K562 (cell line): ENCODE measurements around the gene TFF3. TPM values are rescaled to one million over a fixed set of nuclear protein-coding genes. Genes with fewer than 3 reads are reported as not detected.
"Not testable (repeated sequence)": the region's sequence is repeated elsewhere in the genome, so short reads cannot be mapped to it uniquely, and the experiment has no call there.

Experiments
- ATAC-seq: fragments of 200-7000 bp; cut with Tn5 transposase; 3 replicates; pipeline ENCODE4 v1.9.1; 2020; ENCODE audit warnings: moderate library complexity
- BruUV-seq: library from RNA; stranded (reverse); fragments of 400-500 nt; replicated peaks from 2 replicates; lab custom pipeline; 2021; lab: Mats Ljungman, UMichigan
- CTCF ChIA-PET: fragments of 300-600 bp; formaldehyde crosslinking; extraction: SDS; loops from one replicate; lab custom pipeline; 2021; ENCODE audit warnings: low intra/inter-chr PET ratio; lab: Yijun Ruan, JAX
- POLR2A ChIA-PET: fragments of 300-600, 350-650 bp; sonication (Branson Sonifier 250); formaldehyde crosslinking; extraction: SDS; loops from one replicate; lab custom pipeline; 2021; ENCODE audit warnings: antibody characterized with exemption, inconsistent platforms; lab: Yijun Ruan, JAX
- DNase-seq, 4 experiments: peaks; one replicate each; pipeline versions ENCODE4 v3.0.0 to v3.0.0-alpha.2; 2011 to 2018; ENCODE audit warnings: low spot score in 3 of 4, mixed read lengths in 3 of 4; ENCODE audit errors: extremely low read depth in 1 of 4
- FAIRE-seq: peaks from 2 replicates; lab custom pipeline; 2011; peaks lifted over from hg19 to GRCh38; lab: Jason Lieb, UNC
- H2AFZ ChIP-seq: 2 replicates; pipeline ENCODE4 v1.6.0; 2011; ENCODE audit warnings: low read depth, low read length, control low read depth, inconsistent platforms
- H3K27ac ChIP-seq: fragments of 200-600 bp; 3 replicates; pipeline ENCODE4 v1.8.0; 2011; ENCODE audit warnings: low read depth, mild to moderate bottlenecking, control low read depth, inconsistent platforms, low read length, moderate library complexity, mixed read lengths; ENCODE audit errors: extremely low read depth
- H3K27me3 ChIP-seq, 2 experiments: fragments of 300-600 bp in 1 of 2; 2 replicates in 1 of 2; 3 replicates in 1 of 2; pipeline versions ENCODE4 v1.6.0 to v1.8.0; 2011; ENCODE audit warnings: inconsistent platforms in 2 of 2, low read length in 2 of 2, mild to moderate bottlenecking in 1 of 2, mixed read lengths in 1 of 2, moderate library complexity in 1 of 2; ENCODE audit not compliant: control insufficient read depth in 2 of 2, insufficient read depth in 2 of 2
- H3K36me3 ChIP-seq: fragments of 300-600 bp; 3 replicates; pipeline ENCODE4 v1.8.0; 2011; ENCODE audit warnings: mild to moderate bottlenecking, low read length, inconsistent platforms; ENCODE audit not compliant: control insufficient read depth, insufficient read depth
- H3K4me1 ChIP-seq, 2 experiments: fragments of 200-600 bp in 1 of 2; replicated peaks in 1 of 2; 2 replicates in 1 of 2; 3 replicates in 1 of 2; pipeline versions ENCODE4 v1.5.1 to v1.8.0; 2011; ENCODE audit warnings: inconsistent platforms in 2 of 2, low read length in 2 of 2, mild to moderate bottlenecking in 1 of 2, mixed read lengths in 1 of 2, moderate library complexity in 1 of 2; ENCODE audit not compliant: control insufficient read depth in 2 of 2, insufficient read depth in 2 of 2
- H3K4me2 ChIP-seq: 2 replicates; pipeline ENCODE4 v1.6.1; 2011; ENCODE audit warnings: low read length, control low read depth, inconsistent platforms, mixed read lengths; ENCODE audit not compliant: insufficient read depth
- H3K4me3 ChIP-seq: fragments of 200-600 bp; sonication (generic), shearing (Covaris generic); 2 replicates; pipeline ENCODE4 v1.5.1; 2016; ENCODE audit warnings: control low read depth, inconsistent platforms
- H3K79me2 ChIP-seq: fragments of 200-600 bp; 3 replicates; pipeline ENCODE4 v1.8.0; 2011; ENCODE audit warnings: low read length, inconsistent platforms; ENCODE audit not compliant: control insufficient read depth, insufficient read depth
- H3K9ac ChIP-seq, 2 experiments: 2 replicates each; pipeline versions ENCODE4 v1.6.0 to v1.6.1; 2011; ENCODE audit warnings: low read depth in 2 of 2, low read length in 2 of 2, control low read depth in 1 of 2, inconsistent platforms in 1 of 2, mild to moderate bottlenecking in 1 of 2, mixed read lengths in 1 of 2; ENCODE audit not compliant: insufficient read depth in 1 of 2
- H3K9me1 ChIP-seq: one replicate; pipeline ENCODE4 v1.6.0; 2011; ENCODE audit warnings: inconsistent platforms, mild to moderate bottlenecking, low read length, moderate library complexity; ENCODE audit not compliant: control insufficient read depth, insufficient read depth
- H3K9me3 ChIP-seq: replicated peaks from 2 replicates; pipeline ENCODE4 v1.5.1; 2011; ENCODE audit warnings: low read depth, low read length, inconsistent platforms; ENCODE audit not compliant: control insufficient read depth, insufficient read depth
- H4K20me1 ChIP-seq: replicated peaks from 2 replicates; pipeline ENCODE4 v1.6.1; 2011; ENCODE audit warnings: low read length, inconsistent platforms, mixed read lengths; ENCODE audit not compliant: control insufficient read depth, insufficient read depth
- BRD9 ChIP-seq: fragments of 450-650 bp; IDR thresholded peaks from 2 replicates; pipeline ENCODE4 v1.6.1; 2018; ENCODE audit warnings: low read depth; ENCODE audit not compliant: partially characterized antibody
- CBFB ChIP-seq: sonication (generic); formaldehyde crosslinking; IDR thresholded peaks from 2 replicates; pipeline ENCODE4 v1.4.0; 2020; ENCODE audit warnings: mild to moderate bottlenecking, missing genetic modification reagents
- GABPA ChIP-seq: fragments of 200-800 bp; sonication (Bioruptor generic); conservative IDR thresholded peaks from 2 replicates; pipeline ENCODE4 v1.6.1; 2016; ENCODE audit warnings: low read depth, missing genetic modification characterization, missing compliant biosample characterization
- HIVEP1 ChIP-seq: fragments of 250-450 bp; sonication (Bioruptor Pico); IDR thresholded peaks from 2 replicates; pipeline ENCODE4 v1.4.0; 2020; ENCODE audit warnings: mild to moderate bottlenecking
- HNRNPL ChIP-seq: fragments of 200-400 bp; formaldehyde crosslinking; IDR thresholded peaks from 2 replicates; pipeline ENCODE4 v1.6.1; 2017; ENCODE audit warnings: low read depth, mild to moderate bottlenecking, low read length
- PTBP1 ChIP-seq: fragments of 200-400 bp; formaldehyde crosslinking; IDR thresholded peaks from 2 replicates; pipeline ENCODE4 v1.6.1; 2017; ENCODE audit warnings: low read depth, low read length
- ZFPM2 ChIP-seq: fragments of 250-450 bp; sonication (Bioruptor Pico); IDR thresholded peaks from 2 replicates; pipeline ENCODE4 v1.5.1; 2022; ENCODE audit warnings: mild to moderate bottlenecking
- ZKSCAN3 ChIP-seq: fragments of 250-450 bp; sonication (Bioruptor Pico); IDR thresholded peaks from 2 replicates; pipeline ENCODE4 v1.4.0; 2020
- ZNF165 ChIP-seq: fragments of 250-450 bp; sonication (Bioruptor Pico); IDR thresholded peaks from 2 replicates; pipeline ENCODE4 v1.4.0; 2020; ENCODE audit warnings: borderline replicate concordance
- ZNF184 ChIP-seq: sonication (generic); formaldehyde crosslinking; IDR thresholded peaks from 2 replicates; pipeline ENCODE4 v1.5.0; 2020; ENCODE audit warnings: missing genetic modification reagents
- ZNF583 ChIP-seq: fragments of 250-450 bp; sonication (Bioruptor Pico); IDR thresholded peaks from 2 replicates; pipeline ENCODE4 v1.4.0; 2020
- ZNF717 ChIP-seq: fragments of 250-450 bp; sonication (Bioruptor Pico); IDR thresholded peaks from 2 replicates; pipeline ENCODE4 v1.5.0; 2021
- whole genome bisulfite sequencing: fragments of 100-300 bp; shearing (Covaris generic); methylation state at CpG from one replicate; pipeline ENCODE4 v1.1.6; 2016; ENCODE audit warnings: low coverage, mixed read lengths; ENCODE audit not compliant: insufficient coverage; ENCODE audit errors: missing lambda C conversion rate; 5-methylcytosine and 5-hydroxymethylcytosine counted together
- in situ Hi-C: fragments of 300-500 bp; cut with MboI; formaldehyde crosslinking; loops from 4 replicates; pipeline ENCODE4 v1.15.0; 2018; ENCODE audit warnings: inconsistent platforms, mixed read lengths
- intact Hi-C: fragments of 100-400 bp; cut with micrococcal nuclease; formaldehyde crosslinking; loops from 2 replicates; pipeline ENCODE4 v1.14.2; 2022
- polyA plus RNA-seq, 8 experiments: library from polyadenylated mRNA; depleted of rRNA in 4 of 8; stranded (reverse) in 5 of 8; unstranded in 3 of 8; fragments of >200 nt; fragmentation: Nextera tagmentation in 2 of 8; fragmentation: Illumina TruSeq in 1 of 8; extraction: Ambion mirVana in 2 of 8; extraction: Trizol in 1 of 8; gene quantifications; 2 replicates each; pipeline versions ENCODE4 v1.2.1 to v1.2.3, GENCODE V29; 2011 to 2014; ENCODE audit warnings: inconsistent platforms in 1 of 8, missing spikeins in 1 of 8
- total RNA-seq, 7 experiments: library from RNA; depleted of rRNA in 6 of 7; stranded (reverse); fragments of >200 nt in 6 of 7; fragmentation: Illumina TruSeq in 2 of 7; extraction: Trizol in 2 of 7; gene quantifications; 2 replicates each; pipeline versions ENCODE4 v1.2.1 to v1.2.3, GENCODE V29; 2011 to 2021; ENCODE audit warnings: low replicate concordance in 1 of 7
- TF ChIP-seq, protein P1 (sequence below): sonication (generic); IDR thresholded peaks from 2 replicates; pipeline ENCODE4 v1.6.1; 2016

TFF3 gene
- total and polyA plus RNA-seq, 9 of the 15 experiments (the other 6 are each of a cell fraction or from before 2014, with no cell fraction given): 0.78 TPM; not detected in 8

DNA sequence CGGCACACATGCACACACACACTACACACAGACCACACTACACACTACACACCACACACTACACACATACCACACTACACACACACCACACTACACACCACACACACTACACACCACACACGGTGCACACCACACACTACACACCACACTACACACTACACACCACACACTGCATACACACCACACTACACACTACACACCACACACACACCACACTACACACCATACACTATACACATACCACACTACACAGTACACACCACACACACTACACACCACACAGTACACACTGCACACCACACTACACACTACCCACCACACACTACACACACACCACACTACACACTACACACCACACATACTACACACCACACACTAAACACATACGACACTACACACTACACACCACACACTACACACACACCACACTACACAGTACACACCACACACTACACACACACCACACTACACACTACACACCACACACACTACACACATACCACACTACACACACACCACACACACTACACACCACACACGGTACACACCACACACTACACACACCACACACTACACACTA, 22.6 kb downstream of the TFF3 start:
- POLR2A ChIA-PET, CTCF ChIA-PET, H3K9me3 ChIP-seq, in situ Hi-C loops, BruUV-seq, DNase-seq, H4K20me1 ChIP-seq, H3K79me2 ChIP-seq, ATAC-seq, H2AFZ ChIP-seq, H3K9ac ChIP-seq, H3K36me3 ChIP-seq, H3K4me2 ChIP-seq, intact Hi-C loops, FAIRE-seq, H3K4me3 ChIP-seq, H3K9me1 ChIP-seq, H3K27ac ChIP-seq: not testable (repeated sequence)
- 0 out of 2 replicates have a peak, but pooled peaks have one; percentile 45 for TF ChIP-seq CBFB (CRISPR knock-in tag)
- H3K27me3 ChIP-seq: peaks cover 50 to 83% of the 10 kb centered on the region in 2 experiments
- WGBS: 9% methylated on average over 3 of the region's 4 CpGs
- peaks cover 0 to 16% of the 10 kb centered on the region in 2 experiments; a peak in 2 of 5 replicates for H3K4me1 ChIP-seq

DNA sequence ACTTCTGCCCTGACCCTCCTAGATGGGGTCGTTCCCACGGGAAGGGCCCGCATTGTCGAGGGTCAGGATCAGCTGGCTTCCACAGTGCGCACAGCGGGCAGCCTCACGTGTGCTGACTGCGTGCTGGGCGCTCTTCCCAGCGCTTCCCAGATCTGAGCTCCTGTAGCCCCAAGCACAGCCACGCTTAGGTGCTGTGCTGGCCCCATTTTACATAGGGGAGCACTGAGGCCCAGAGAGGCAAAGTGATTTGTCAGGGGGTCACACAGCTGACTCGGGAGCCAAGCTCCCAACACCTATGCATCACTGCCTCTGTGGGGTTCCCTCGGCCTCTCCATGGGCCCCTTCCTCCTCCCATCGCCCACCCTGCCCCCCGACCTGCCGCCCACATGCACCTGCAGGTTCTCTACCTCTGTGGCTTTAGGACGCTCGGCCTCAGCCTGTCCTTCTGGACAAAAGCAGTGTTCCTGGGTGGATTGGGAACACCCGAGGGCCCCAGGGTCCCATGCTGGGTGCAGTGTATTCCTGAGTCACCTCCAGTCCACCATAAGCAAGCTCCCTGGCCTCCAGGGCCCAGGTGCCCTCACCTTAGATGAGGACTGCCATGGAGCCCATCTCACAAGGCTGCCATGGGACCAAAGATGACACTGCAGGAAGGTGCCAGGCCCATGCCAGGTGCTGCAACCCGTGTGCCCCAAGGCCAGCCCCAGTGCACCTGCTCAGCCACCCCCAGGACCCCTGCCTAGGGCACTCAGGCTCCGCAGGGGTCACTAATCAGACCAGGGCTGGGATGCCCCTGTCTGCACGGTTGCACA, 23.3 kb downstream of the TFF3 start:
- POLR2A ChIA-PET: interaction anchor here (0.7 to 1.3 kb wide), 3 partner anchors 8 to 345 kb away, joined by 3 to 4 read pairs (median 3); no protein-coding TSS in a partner anchor
- Histone ChIP-seq H3K4me2 (no peak overlapping the region), H3K4me1 (peaks cover 0 to 16% of the 10 kb centered on the region in 2 experiments; a peak in 2 of 5 replicates), H3K9ac (0 out of 4 replicates have a peak overlapping the region, but pooled peaks of 1 of the 2 experiments have one; percentile 17), H3K4me3 (no peak overlapping the region), H3K79me2 (no peaks in the 10 kb centered on the region), H3K36me3 (no peaks in the 10 kb centered on the region), H3K9me1 (no peaks in the 10 kb centered on the region), H3K27me3 (peaks cover 50 to 85% of the 10 kb centered on the region in 2 experiments), H3K9me3 (no peaks in the 10 kb centered on the region), H3K27ac (no peak overlapping the region), H2AFZ (no peak overlapping the region), H4K20me1 (peaks cover 14% of the 10 kb centered on the region)
- FAIRE-seq (no peak), DNase-seq (no peak), ATAC-seq (peak; percentile 28; the same call in 1 of the 3 replicates)
- 11% methylated on average over 19 of the region's 22 CpGs for WGBS
- BruUV-seq: no TSS peak
- intact Hi-C loops (no loop called here), in situ Hi-C loops (no loop called here)
- CTCF ChIA-PET: no interaction called here
- no peak for TF ChIP-seq ZNF184 (CRISPR knock-in tag)
- TF ChIP-seq, protein P1, sequence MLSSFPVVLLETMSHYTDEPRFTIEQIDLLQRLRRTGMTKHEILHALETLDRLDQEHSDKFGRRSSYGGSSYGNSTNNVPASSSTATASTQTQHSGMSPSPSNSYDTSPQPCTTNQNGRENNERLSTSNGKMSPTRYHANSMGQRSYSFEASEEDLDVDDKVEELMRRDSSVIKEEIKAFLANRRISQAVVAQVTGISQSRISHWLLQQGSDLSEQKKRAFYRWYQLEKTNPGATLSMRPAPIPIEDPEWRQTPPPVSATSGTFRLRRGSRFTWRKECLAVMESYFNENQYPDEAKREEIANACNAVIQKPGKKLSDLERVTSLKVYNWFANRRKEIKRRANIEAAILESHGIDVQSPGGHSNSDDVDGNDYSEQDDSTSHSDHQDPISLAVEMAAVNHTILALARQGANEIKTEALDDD: no peak
- no peak for TF ChIP-seq PTBP1
- TF ChIP-seq BRD9: no peak
- no peak for TF ChIP-seq HIVEP1 (CRISPR knock-in tag)
- no peak for TF ChIP-seq ZFPM2
- TF ChIP-seq ZNF165 (CRISPR knock-in tag): no peak
- no peak for TF ChIP-seq ZKSCAN3
- TF ChIP-seq GABPA: no peak
- no peak for TF ChIP-seq ZNF583 (CRISPR knock-in tag)
- no peak for TF ChIP-seq HNRNPL
- TF ChIP-seq ZNF717 (CRISPR knock-in tag): no peak
